HepG2 (cell line): Measurements from ENCODE around the gene ZNF425. TPM values are rescaled to one million over a fixed set of nuclear protein-coding genes. Genes with fewer than 3 reads are reported as not detected.
"Not testable (repeated sequence)": the region's sequence is repeated elsewhere in the genome, so short reads cannot be mapped to it uniquely, and the experiment has no call there.

Experiments used
- ATAC-seq: fragments of 200-7000 bp; cut with Tn5 transposase; 3 replicates; pipeline ENCODE4 v1.9.1; 2020; ENCODE audit warnings: mild to moderate bottlenecking, moderate library complexity
- BruUV-seq: library from RNA; stranded (reverse); fragments of 400-500 nt; replicated peaks from 2 replicates; lab custom pipeline; 2021; lab: Mats Ljungman, UMichigan
- CTCF ChIA-PET: fragments of 300-600 bp; formaldehyde crosslinking; extraction: SDS; loops from one replicate; lab custom pipeline; 2021; ENCODE audit warnings: low total read pairs, inconsistent platforms, low intra/inter-chr PET ratio; lab: Yijun Ruan, JAX
- POLR2A ChIA-PET: fragments of 350-600 bp; sonication (Branson Sonifier 250); formaldehyde crosslinking; loops from one replicate; lab custom pipeline; 2020; ENCODE audit warnings: antibody characterized with exemption, inconsistent platforms; lab: Yijun Ruan, JAX
- DNase-seq: peaks from one replicate; pipeline ENCODE4 v3.0.0-alpha.2; 2015; ENCODE audit warnings: low spot score
- FAIRE-seq: peaks from 3 replicates; lab custom pipeline; 2011; peaks lifted over from hg19 to GRCh38; lab: Jason Lieb, UNC
- H2AFZ ChIP-seq: one replicate; pipeline ENCODE4 v1.6.1; 2011; ENCODE audit warnings: low read length, inconsistent platforms
- H3K27ac ChIP-seq: fragments of 300-600 bp; 3 replicates; pipeline ENCODE4 v1.8.0; 2011; ENCODE audit warnings: mixed run types, mild to moderate bottlenecking, mixed read lengths, low read length, inconsistent platforms; ENCODE audit not compliant: insufficient read depth; ENCODE audit errors: extremely low read length
- H3K27me3 ChIP-seq, 2 experiments: fragments of 200-600 bp in 1 of 2; 2 replicates in 1 of 2; 3 replicates in 1 of 2; pipeline versions ENCODE4 v1.6.0 to v1.8.0; 2011; ENCODE audit warnings: low read length in 2 of 2, mild to moderate bottlenecking in 2 of 2, moderate library complexity in 2 of 2, inconsistent platforms in 1 of 2; ENCODE audit not compliant: insufficient read depth in 2 of 2, control insufficient read depth in 1 of 2
- H3K36me3 ChIP-seq, 2 experiments: fragments of 200-600 bp in 1 of 2; replicated peaks in 1 of 2; 2 replicates in 1 of 2; 3 replicates in 1 of 2; pipeline versions ENCODE4 v1.5.1 to v1.8.0; 2011; ENCODE audit warnings: low read length in 2 of 2, inconsistent platforms in 1 of 2; ENCODE audit not compliant: insufficient read depth in 2 of 2, control insufficient read depth in 1 of 2
- H3K4me1 ChIP-seq: 2 replicates; pipeline ENCODE4 v1.5.1; 2012; ENCODE audit warnings: low read length, inconsistent platforms; ENCODE audit not compliant: insufficient read depth
- H3K4me2 ChIP-seq: 2 replicates; pipeline ENCODE4 v1.6.0; 2011; ENCODE audit warnings: low read depth, low read length, inconsistent platforms
- H3K4me3 ChIP-seq, 3 experiments: fragments of 200-600 bp in 1 of 3; sonication (generic), shearing (Covaris generic) in 1 of 3; replicated peaks in 1 of 3; 2 replicates each; pipeline ENCODE4 v1.5.1; 2011 to 2016; ENCODE audit warnings: low read length in 3 of 3, inconsistent platforms in 2 of 3, low read depth in 2 of 3, mild to moderate bottlenecking in 2 of 3, control low read depth in 1 of 3, mixed read lengths in 1 of 3; ENCODE audit not compliant: insufficient read depth in 1 of 3
- H3K79me2 ChIP-seq: one replicate; pipeline ENCODE4 v1.6.1; 2011; ENCODE audit warnings: low read length, inconsistent platforms; ENCODE audit not compliant: insufficient read depth
- H3K9ac ChIP-seq: 2 replicates; pipeline ENCODE4 v1.6.0; 2011; ENCODE audit warnings: mild to moderate bottlenecking, low read depth, low read length, inconsistent platforms; ENCODE audit not compliant: insufficient read depth
- H3K9me3 ChIP-seq: 2 replicates; pipeline ENCODE4 v1.5.1; 2012; ENCODE audit warnings: mild to moderate bottlenecking, low read length
- H4K20me1 ChIP-seq: 2 replicates; pipeline ENCODE4 v1.6.0; 2011; ENCODE audit warnings: inconsistent platforms, mild to moderate bottlenecking, low read length, moderate library complexity; ENCODE audit not compliant: insufficient read depth
- ARID3A ChIP-seq: IDR thresholded peaks from 2 replicates; pipeline ENCODE4 v1.6.1; 2012; ENCODE audit warnings: low read depth, low read length, improper control_type of control experiment
- TBP ChIP-seq: sonication (generic); formaldehyde crosslinking; IDR thresholded peaks from 2 replicates; pipeline ENCODE4 v1.5.0; 2020; ENCODE audit warnings: missing genetic modification reagents
- TERF1 ChIP-seq: sonication (generic); formaldehyde crosslinking; IDR thresholded peaks from 2 replicates; pipeline ENCODE4 v1.8.0; 2022; ENCODE audit warnings: mild to moderate bottlenecking, missing genetic modification reagents, moderate library complexity
- TSC22D2 ChIP-seq: sonication (generic); formaldehyde crosslinking; IDR thresholded peaks from 2 replicates; pipeline ENCODE4 v1.5.1; 2020; ENCODE audit warnings: missing genetic modification reagents, mild to moderate bottlenecking, borderline replicate concordance
- ZFP37 ChIP-seq: sonication (generic); formaldehyde crosslinking; IDR thresholded peaks from 2 replicates; pipeline ENCODE4 v1.4.0; 2020; ENCODE audit warnings: missing genetic modification reagents, borderline replicate concordance
- ZNF768 ChIP-seq: sonication (generic); formaldehyde crosslinking; IDR thresholded peaks from 2 replicates; pipeline ENCODE4 v1.4.0; 2020; ENCODE audit warnings: missing genetic modification reagents
- WGBS: methylation state at CpG from one replicate; pipeline ENCODE4 v1.1.6; 2017; ENCODE audit warnings: low lambda C conversion rate; 5-methylcytosine and 5-hydroxymethylcytosine counted together
- in situ Hi-C: cut with HindIII; loops from 2 replicates; pipeline ENCODE4 v1.10.0; 2017; ENCODE audit warnings: low pct_unique_long_range_greater_than_20kb; ENCODE audit not compliant: extremely low pct_ligation_motif_present
- intact Hi-C: fragments of 100-400 bp; cut with micrococcal nuclease; formaldehyde crosslinking; loops from one replicate; pipeline ENCODE4 v1.10.0; 2022; ENCODE audit not compliant: unreplicated experiment
- polyA plus RNA-seq, 8 experiments: library from polyadenylated mRNA; depleted of rRNA in 3 of 8; stranded (reverse) in 7 of 8; unstranded in 1 of 8; fragments of >200 nt; fragmentation: Illumina TruSeq in 4 of 8; extraction: Trizol in 4 of 8; gene quantifications; 2 replicates each; pipeline versions ENCODE4 v1.2.1 to v1.2.3, GENCODE V29; 2011 to 2016; ENCODE audit warnings: low read depth in 4 of 8, missing spikeins in 1 of 8, mixed read lengths in 1 of 8; ENCODE audit not compliant: insufficient read depth in 1 of 8
- total RNA-seq, 5 experiments: library from RNA; depleted of rRNA; stranded (reverse); fragments of >200 nt; fragmentation: Illumina TruSeq; extraction: Trizol; gene quantifications; 2 replicates each; pipeline ENCODE4 v1.2.3, GENCODE V29; 2016; ENCODE audit warnings: low read depth in 1 of 5

ZNF425 gene
- total and polyA plus RNA-seq, 2 of the 13 experiments (the other 11 are each of a cell fraction or from before 2014, with no cell fraction given) = 0.51 to 1.1 TPM

GRCh38 chr7:149145031-149145845 lies 19.1 kb upstream of the ZNF425 start:
- no peak for DNase-seq
- no peaks in the 10 kb centered on the region for H4K20me1 ChIP-seq
- no peak overlapping the region for H3K4me2 ChIP-seq
- no peak overlapping the region for H2AFZ ChIP-seq
- BruUV-seq = no TSS peak
- no peak overlapping the region for H3K9ac ChIP-seq
- no peak overlapping the region for H3K27ac ChIP-seq
- 97% methylated on average over 8 of the region's 8 CpGs for WGBS
- POLR2A ChIA-PET = no interaction called here
- TF ChIP-seq ARID3A = no peak
- no peak for TF ChIP-seq TERF1 (CRISPR knock-in tag)
- no peak for TF ChIP-seq TBP (CRISPR knock-in tag)
- TF ChIP-seq ZFP37 = no peak
- TF ChIP-seq TSC22D2 (CRISPR knock-in tag) = no peak
- TF ChIP-seq ZNF768 (CRISPR knock-in tag) = no peak
- CTCF ChIA-PET = interaction anchor here (2.9 kb wide), 1 partner anchor 18 kb away, joined by 26 read pairs; the partner anchor contains the start of gene ZNF425
- peaks cover 21% of the 10 kb centered on the region; the same call in 1 of the 2 replicates for H3K4me1 ChIP-seq
- in situ Hi-C loops = no loop called here
- peaks cover 20% of the 10 kb centered on the region for H3K79me2 ChIP-seq
- intact Hi-C loops = no loop called here
- ATAC-seq = no peak
- H3K9me3 ChIP-seq = no peaks in the 10 kb centered on the region
- 0 out of 5 replicates have a peak, but pooled peaks cover 0 to 2% of the 10 kb centered on the region in 2 experiments for H3K36me3 ChIP-seq
- no peak for FAIRE-seq
- no peak overlapping the region; a peak in 1 of 6 replicates for H3K4me3 ChIP-seq
- no peaks in the 10 kb centered on the region; a peak in 1 of 5 replicates for H3K27me3 ChIP-seq

GRCh38 chr7:149144436-149144922 lies 18.4 kb upstream of the ZNF425 start:
- H3K36me3 ChIP-seq, H3K9ac ChIP-seq, H2AFZ ChIP-seq, DNase-seq, intact Hi-C loops, H3K27ac ChIP-seq, H3K9me3 ChIP-seq, BruUV-seq, H4K20me1 ChIP-seq, H3K27me3 ChIP-seq, ATAC-seq, H3K4me3 ChIP-seq, H3K4me2 ChIP-seq, FAIRE-seq, CTCF ChIA-PET, in situ Hi-C loops, POLR2A ChIA-PET: not testable (repeated sequence)
- Histone ChIP-seq H3K79me2 (peaks cover 12% of the 10 kb centered on the region), H3K4me1 (peaks cover 14% of the 10 kb centered on the region; the same call in 1 of the 2 replicates)
- WGBS = 96% methylated on average over 14 of the region's 14 CpGs
